Measurements from ENCODE around the gene FAM184A.

GRCh38 chr6:119119989-119120388 is 41.5 kb upstream of the FAM184A start:
- TF ChIP-seq CTCF (conservative IDR thresholded peaks at IDR 0.05; ENCODE audit: low read length) = no peak
- no peak for TF ChIP-seq EZH2phosphoT487 (IDR thresholded peaks at IDR 0.05; ENCODE audit: borderline replicate concordance)

Data from Loucy (cell line).